Hepatocyte (in vitro differentiated cells): ENCODE measurements around the gene CCDC24. TPM values are rescaled to one million over a fixed set of nuclear protein-coding genes. Genes with fewer than 3 reads are reported as not detected.

Source experiments
- DNase-seq: peaks from one replicate; pipeline ENCODE4 v3.0.0-alpha.2; 2016; ENCODE audit warnings: low spot score
- H2AFZ ChIP-seq: fragments of 200-600 bp; sonication (generic); 2 replicates; pipeline ENCODE4 v1.6.0; 2016; ENCODE audit warnings: antibody characterized with exemption, mild to moderate bottlenecking
- H3K27ac ChIP-seq: fragments of 200-600 bp; sonication (generic); 2 replicates; pipeline ENCODE4 v1.5.1; 2016; ENCODE audit warnings: mild to moderate bottlenecking
- H3K27me3 ChIP-seq: fragments of 200-600 bp; sonication (generic); 2 replicates; pipeline ENCODE4 v1.6.1; 2016
- H3K36me3 ChIP-seq: fragments of 200-600 bp; sonication (generic); replicated peaks from 2 replicates; pipeline ENCODE4 v1.5.1; 2016; ENCODE audit warnings: low read depth; ENCODE audit not compliant: insufficient read depth
- H3K4me1 ChIP-seq: fragments of 200-600 bp; sonication (generic); 2 replicates; pipeline ENCODE4 v1.5.1; 2016; ENCODE audit warnings: mild to moderate bottlenecking, moderate library complexity; ENCODE audit not compliant: insufficient read depth
- H3K4me2 ChIP-seq: fragments of 200-600 bp; sonication (generic); 2 replicates; pipeline ENCODE4 v1.6.0; 2016
- H3K4me3 ChIP-seq: fragments of 200-600 bp; sonication (generic); 2 replicates; pipeline ENCODE4 v1.5.1; 2016; ENCODE audit warnings: mild to moderate bottlenecking
- H3K79me2 ChIP-seq: fragments of 200-600 bp; sonication (generic); 2 replicates; pipeline ENCODE4 v1.6.0; 2017; ENCODE audit warnings: mild to moderate bottlenecking
- H3K9me2 ChIP-seq: fragments of 200-600 bp; sonication (generic); replicated peaks from 2 replicates; pipeline ENCODE4 v1.6.0; 2017; ENCODE audit warnings: mild to moderate bottlenecking; ENCODE audit not compliant: insufficient read depth
- H3K9me3 ChIP-seq: fragments of 200-600 bp; sonication (generic); 2 replicates; pipeline ENCODE4 v1.5.1; 2016; ENCODE audit warnings: low read depth, mild to moderate bottlenecking
- H4K20me1 ChIP-seq: fragments of 200-600 bp; sonication (generic); 2 replicates; pipeline ENCODE4 v1.6.0; 2016; ENCODE audit warnings: mild to moderate bottlenecking; ENCODE audit not compliant: insufficient read depth, poor library complexity, severe bottlenecking
- CTCF ChIP-seq: fragments of 200-600 bp; sonication (generic); IDR thresholded peaks from 2 replicates; pipeline ENCODE4 v1.5.1; 2016; ENCODE audit warnings: antibody characterized with exemption, mild to moderate bottlenecking; ENCODE audit not compliant: poor library complexity
- EZH2 ChIP-seq: fragments of 200-600 bp; sonication (generic); IDR thresholded peaks from 2 replicates; pipeline ENCODE4 v1.6.1; 2016; ENCODE audit warnings: antibody characterized with exemption, mild to moderate bottlenecking, borderline replicate concordance
- EZH2phosphoT487 ChIP-seq: fragments of 200-600 bp; sonication (generic); IDR thresholded peaks from one replicate; pipeline ENCODE4 v1.6.1; 2018; ENCODE audit warnings: antibody characterized with exemption, mild to moderate bottlenecking, low read depth, moderate library complexity; ENCODE audit not compliant: unreplicated experiment, severe bottlenecking
- WGBS: methylation state at CpG from one replicate; pipeline ENCODE4 v1.1.6; 2016; ENCODE audit warnings: low lambda C conversion rate; ENCODE audit errors: missing lambda C conversion rate; 5-methylcytosine and 5-hydroxymethylcytosine counted together
- polyA plus RNA-seq: library from polyadenylated mRNA; unstranded; fragments of >200 nt; fragmentation: Nextera tagmentation; extraction: Ambion mirVana; gene quantifications from 2 replicates; pipeline ENCODE4 v1.2.1, GENCODE V29; 2016
- total RNA-seq: library from RNA; depleted of rRNA; stranded (reverse); fragments of >200 nt; gene quantifications from 2 replicates; pipeline ENCODE4 v1.2.3, GENCODE V29; 2014

The CCDC24 gene
- total and polyA plus RNA-seq, 2 experiments from 2014 or later, result 13.2 to 23.7 TPM

- Histone ChIP-seq H3K36me3 (no peaks in the 10 kb centered on the region), H2AFZ (no peak overlapping the region), H3K9me3 (no peaks in the 10 kb centered on the region), H3K9me2 (no peaks in the 10 kb centered on the region), H3K27ac (no peak overlapping the region), H3K4me3 (peak overlapping the region; percentile 53), H3K4me2 (peak overlapping the region; percentile 100), H4K20me1 (no peaks in the 10 kb centered on the region), H3K27me3 (no peaks in the 10 kb centered on the region), H3K79me2 (peaks cover 42% of the 10 kb centered on the region), H3K4me1 (peaks cover 11% of the 10 kb centered on the region)
- WGBS, result 46% methylated on average over 3 of the region's 3 CpGs
- no peak for DNase-seq
- no peak for TF ChIP-seq EZH2
- TF ChIP-seq EZH2phosphoT487, result no peak
- no peak for TF ChIP-seq CTCF
Observed at GRCh38 chr1:43947874-43948437, 43.4 kb upstream of the CCDC24 start.

- TF ChIP-seq EZH2phosphoT487, result no peak
- no peak for TF ChIP-seq CTCF
- Histone ChIP-seq H3K27me3 (no peaks in the 10 kb centered on the region), H3K27ac (no peak overlapping the region), H3K4me2 (no peak overlapping the region), H3K4me1 (peaks cover 11% of the 10 kb centered on the region), H3K9me2 (no peaks in the 10 kb centered on the region), H3K4me3 (no peak overlapping the region), H3K79me2 (peaks cover 45% of the 10 kb centered on the region), H3K36me3 (no peaks in the 10 kb centered on the region), H3K9me3 (no peaks in the 10 kb centered on the region), H4K20me1 (no peaks in the 10 kb centered on the region), H2AFZ (no peak overlapping the region)
- no peak for DNase-seq
- 73% methylated on average over 13 of the region's 13 CpGs for whole genome bisulfite sequencing
Observed at GRCh38 chr1:43949678-43950077, 41.7 kb upstream of the CCDC24 start.

- Histone ChIP-seq H3K4me1 (peaks cover 11% of the 10 kb centered on the region), H3K36me3 (no peaks in the 10 kb centered on the region), H3K9me3 (no peaks in the 10 kb centered on the region), H3K27ac (no peak overlapping the region), H2AFZ (no peak overlapping the region), H3K79me2 (peaks cover 45% of the 10 kb centered on the region), H3K27me3 (no peaks in the 10 kb centered on the region), H3K4me3 (no peak overlapping the region), H3K4me2 (no peak overlapping the region), H4K20me1 (no peaks in the 10 kb centered on the region), H3K9me2 (no peaks in the 10 kb centered on the region)
- TF ChIP-seq CTCF (no peak), EZH2 (no peak), EZH2phosphoT487 (no peak)
- no peak for DNase-seq
- 94% methylated on average over 4 of the region's 4 CpGs for WGBS
Observed at GRCh38 chr1:43951021-43951985, 40.1 kb upstream of the CCDC24 start.
